Psoas muscle (tissue), 8 donors: Measurements from ENCODE around the gene TMEM50A. TPM values are rescaled to one million over a fixed set of nuclear protein-coding genes. Genes with fewer than 3 reads are reported as not detected.
A peak's percentile ranks its signal among the peaks of the same experiment; 100 is the strongest.
"Not testable (repeated sequence)": the region's sequence is repeated elsewhere in the genome, so short reads cannot be mapped to it uniquely, and the experiment has no call there.

Experiments
- ATAC-seq, 4 donors: fragments of 200-7000 bp; cut with Tn5 transposase; one replicate each; pipeline ENCODE4 v1.9.1; 2020; ENCODE audit warnings: moderate library complexity in 3 of 4, mild to moderate bottlenecking in 2 of 4
- DNase-seq, 2 donors: peaks; one replicate each; pipeline ENCODE4 v3.0.0-alpha.2; 2020
- H3K27ac ChIP-seq: fragments of 200-600 bp; one replicate; pipeline ENCODE4 v1.8.0; 2022
- H3K27me3 ChIP-seq, 3 donors: fragments of 200-600 bp in 1 of 3; one replicate each; pipeline versions ENCODE4 v1.6.1 to v1.8.0; 2013 to 2022; ENCODE audit warnings: low read length in 2 of 3, mild to moderate bottlenecking in 2 of 3, moderate library complexity in 1 of 3; ENCODE audit not compliant: insufficient read depth in 3 of 3
- H3K36me3 ChIP-seq, 2 donors: fragments of 200-600 bp in 1 of 2; one replicate each; pipeline versions ENCODE4 v1.6.1 to v1.8.0; 2013 to 2022; ENCODE audit warnings: low read depth in 1 of 2, mild to moderate bottlenecking in 1 of 2, moderate library complexity in 1 of 2; ENCODE audit not compliant: insufficient read depth in 1 of 2
- H3K4me1 ChIP-seq: fragments of 200-600 bp; one replicate; pipeline ENCODE4 v1.8.0; 2022
- H3K4me3 ChIP-seq: fragments of 200-600 bp; one replicate; pipeline ENCODE4 v1.8.0; 2022; ENCODE audit warnings: mild to moderate bottlenecking
- H3K9me3 ChIP-seq: fragments of 200-600 bp; one replicate; pipeline ENCODE4 v1.8.0; 2022
- CTCF ChIP-seq: fragments of 200-600 bp; IDR thresholded peaks from one replicate; pipeline ENCODE4 v1.8.0; 2022; ENCODE audit warnings: antibody characterized with exemption
- WGBS, 3 donors: extraction: QIAGEN DNeasy Blood & Tissue Kit; methylation state at CpG; one replicate each; pipeline versions ENCODE4 v1.1.6 to v1.1.7; 2013; 5-methylcytosine and 5-hydroxymethylcytosine counted together
- intact Hi-C, 2 donors: fragments of 100-400 bp; cut with DNase I; formaldehyde crosslinking; loops; one replicate each; pipeline versions ENCODE4 v1.11.0 to v1.14.2; 2022
- long read RNA-seq, 2 donors: library from polyadenylated mRNA; unstranded; transcript quantifications; one replicate each; pipeline ENCODE4 v2.0.0, GENCODE V29; 2021
- polyA plus RNA-seq, 3 donors: library from polyadenylated mRNA; stranded (reverse); fragments of 200-250 nt; gene quantifications; one replicate each; pipeline ENCODE4 v1.2.3, GENCODE V29; 2013
- total RNA-seq, 4 donors: library from RNA; stranded (reverse); fragmentation: NEBNext Ultra II Directional in 2 of 4; extraction: Animal tissue kit (Norgen Biotek cat#: 25700) in 2 of 4; gene quantifications; one replicate each; pipeline versions ENCODE4 v1.2.1 to v1.2.4, GENCODE V29; 2021 to 2023
- donor health status: healthy with polysubstance abuse.
- donor health status: DM: no; HTN: no; CAD: no; lungs with moderate emphysema.
- donor health status: Bipolar disorder and iron deficiency.
- donor health status: healthy.
- donor health status: DM: yes; HTN: yes; CAD: no.
- donor health status: DM: no; HTN: no; CAD: no.
- donor health status: DM: no; HTN: no; CAD: no.
- donor health status: DM: yes; HTN: yes; CAD: no.

The TMEM50A gene
- 10 to 100 TPM; 37.0 to 54.9 (median 43.3) TPM for total RNA-seq
- 10 to 100 TPM; 39.5 to 68.1 (median 44.1) TPM for polyA plus RNA-seq
- long read RNA-seq, donor 1, transcript TMEM50A-201 (7 exons, 2,683 nt): major isoform, 22 of 27 reads
- long read RNA-seq, donor 1, partial matches to known transcripts: 1 of 27 reads
- long read RNA-seq, donor 1, other reads (novel, unspliced or antisense): 1 of 27 reads
- long read RNA-seq, donor 2, transcript TMEM50A-201 (7 exons, 2,683 nt): major isoform, 29 of 33 reads
- long read RNA-seq, donor 2, partial matches to known transcripts: 0 of 33 reads
- long read RNA-seq, donor 2, other reads (novel, unspliced or antisense): 3 of 33 reads

- H3K27ac ChIP-seq: peak within 1 kb of the TSS; percentile 99
- H3K27me3 ChIP-seq: no peaks in the 10 kb centered on the region
- TF ChIP-seq CTCF: no peak
- 0% methylated on average over 50 to 69 of the region's 75 CpGs for WGBS, 3 donors
- H3K36me3 ChIP-seq: no peaks in the 10 kb centered on the region
- ATAC-seq: peak; percentile 96 to 97 (median 97)
- peaks cover 21% of the 10 kb centered on the region for H3K4me1 ChIP-seq
- peak; percentile 91 to 96 for DNase-seq
- H3K4me3 ChIP-seq: peak within 1 kb of the TSS; percentile 98
- no peaks in the 10 kb centered on the region for H3K9me3 ChIP-seq
- intact Hi-C loops: loop anchor here in 1 of 2 donors (5.0 kb wide), 1 partner anchor 96 kb away; no protein-coding TSS in a partner anchor
Observed at GRCh38 chr1:25338188-25338981, at the start of gene TMEM50A. TSS of gene TMEM50A (plus strand) at chr1:25338334. CDS start at chr1:25340487, 2,153 bp downstream.

- 75 to 83% (median 80%) methylated on average over 2 to 3 of the region's 8 CpGs for WGBS, 3 donors
- not testable (repeated sequence) for H3K4me3 ChIP-seq, H3K36me3 ChIP-seq, H3K9me3 ChIP-seq, H3K27me3 ChIP-seq, H3K4me1 ChIP-seq, ATAC-seq, H3K27ac ChIP-seq, DNase-seq
- intact Hi-C loops: loop anchor here in 1 of 2 donors (5.0 kb wide), 2 partner anchors 119 to 229 kb away; no protein-coding TSS in a partner anchor
Observed at GRCh38 chr1:25288573-25289101, 49.5 kb upstream of the TMEM50A start.

- H3K9me3 ChIP-seq, H3K36me3 ChIP-seq, H3K4me1 ChIP-seq, H3K27ac ChIP-seq, DNase-seq, H3K4me3 ChIP-seq, intact Hi-C loops, H3K27me3 ChIP-seq: not testable (repeated sequence)
- 14 to 25% (median 14%) methylated on average over 3 to 5 of the region's 6 CpGs for WGBS, 3 donors
- peak in 2 of 4 donors; percentile 74 to 87 for ATAC-seq
Observed at GRCh38 chr1:25290043-25290442, 48.1 kb upstream of the TMEM50A start.

- H3K27me3 ChIP-seq, H3K27ac ChIP-seq, ATAC-seq, DNase-seq, H3K36me3 ChIP-seq, H3K4me1 ChIP-seq, H3K4me3 ChIP-seq, intact Hi-C loops, H3K9me3 ChIP-seq: not testable (repeated sequence)
- WGBS, 3 donors: 94 to 98% (median 96%) methylated on average over 2 of the region's 2 CpGs
Observed at GRCh38 chr1:25293426-25293825, 44.7 kb upstream of the TMEM50A start.

- DNase-seq, ATAC-seq, H3K4me1 ChIP-seq, H3K27ac ChIP-seq, H3K27me3 ChIP-seq, H3K9me3 ChIP-seq, intact Hi-C loops, H3K4me3 ChIP-seq, H3K36me3 ChIP-seq: not testable (repeated sequence)
- WGBS, 3 donors: 77 to 86% (median 79%) methylated on average over 4 to 5 of the region's 14 CpGs
Observed at GRCh38 chr1:25294889-25295826, 43.0 kb upstream of the TMEM50A start.

- ATAC-seq, H3K36me3 ChIP-seq, H3K27me3 ChIP-seq, DNase-seq, H3K27ac ChIP-seq, intact Hi-C loops, H3K4me1 ChIP-seq, H3K4me3 ChIP-seq, H3K9me3 ChIP-seq: not testable (repeated sequence)
- WGBS, 3 donors: 66 to 80% (median 72%) methylated on average over 5 to 6 of the region's 8 CpGs
Observed at GRCh38 chr1:25296501-25296900, 41.6 kb upstream of the TMEM50A start.

GRCh38 chr1:25300729-25301128 is 37.4 kb upstream of the TMEM50A start:
- 59 to 74% (median 70%) methylated on average over 7 to 9 of the region's 9 CpGs for WGBS, 3 donors

GRCh38 chr1:25302330-25302729 is 35.8 kb upstream of the TMEM50A start:
- H3K36me3 ChIP-seq, H3K4me3 ChIP-seq, ATAC-seq, intact Hi-C loops, H3K4me1 ChIP-seq, H3K27ac ChIP-seq, H3K9me3 ChIP-seq, DNase-seq, H3K27me3 ChIP-seq: not testable (repeated sequence)
- WGBS, 3 donors: 70 to 89% (median 83%) methylated on average over 3 of the region's 3 CpGs

More at GRCh38 chr1:25300729-25301128, 37.4 kb upstream of the TMEM50A start:
- peak in 2 of 4 donors; percentile 66 to 71 for ATAC-seq
- H3K9me3 ChIP-seq, H3K4me3 ChIP-seq, H3K27ac ChIP-seq, intact Hi-C loops, DNase-seq, H3K36me3 ChIP-seq, H3K4me1 ChIP-seq, H3K27me3 ChIP-seq: not testable (repeated sequence)

- H3K27ac ChIP-seq, H3K36me3 ChIP-seq, H3K4me3 ChIP-seq, H3K27me3 ChIP-seq, H3K4me1 ChIP-seq, H3K9me3 ChIP-seq, intact Hi-C loops, DNase-seq: not testable (repeated sequence)
- WGBS, 3 donors: 56 to 65% (median 63%) methylated on average over 4 of the region's 4 CpGs
- peak in 2 of 4 donors; percentile 64 to 71 for ATAC-seq
Observed at GRCh38 chr1:25304936-25305335, 33.2 kb upstream of the TMEM50A start.
